ENCODE results near the gene RAB2B. TPM values are rescaled to one million over a fixed set of nuclear protein-coding genes. Genes with fewer than 3 reads are reported as not detected.

Gene RAB2B
- polyA plus RNA-seq, 1 donor: 19.0 TPM

Other genes with a start within 250 kb of the RAB2B start
- 401 TPM for gene HNRNPC, start 207.5 kb downstream of the RAB2B start, polyA plus RNA-seq (ENCODE audit: insufficient read length)
- gene RPGRIP1, start 196.9 kb downstream of the RAB2B start, polyA plus RNA-seq (ENCODE audit: insufficient read length): 0.82 TPM
- gene SUPT16H, start 92.9 kb downstream of the RAB2B start, polyA plus RNA-seq (ENCODE audit: insufficient read length): 71.7 TPM
- gene CHD8, start 20.8 kb downstream of the RAB2B start, polyA plus RNA-seq (ENCODE audit: insufficient read length): 38.0 TPM
- gene TOX4, start 236 bp upstream of the RAB2B start, polyA plus RNA-seq (ENCODE audit: insufficient read length): 38.5 TPM
- 44.8 TPM for gene METTL3, start 34.4 kb upstream of the RAB2B start, polyA plus RNA-seq (ENCODE audit: insufficient read length)
- 10.5 TPM for gene SALL2, start 49.4 kb upstream of the RAB2B start, polyA plus RNA-seq (ENCODE audit: insufficient read length)
- not detected for gene OR10G3, start 103.1 kb upstream of the RAB2B start, polyA plus RNA-seq (ENCODE audit: insufficient read length)
- gene OR10G2, start 158.0 kb upstream of the RAB2B start, polyA plus RNA-seq (ENCODE audit: insufficient read length): not detected
- not detected for gene OR4E2, start 176.9 kb upstream of the RAB2B start, polyA plus RNA-seq (ENCODE audit: insufficient read length)
- not detected for gene OR4E1, start 196.9 kb upstream of the RAB2B start, polyA plus RNA-seq (ENCODE audit: insufficient read length)

Data from forelimb muscle (tissue), 1 donor.